HG03025 (cell line): Measurements from ENCODE around the gene CNOT6.

Experiments
- ATAC-seq: cut with Tn5 transposase; IDR thresholded peaks from one replicate; pipeline ENCODE4 v1.9.1; 2021; ENCODE audit warnings: mild to moderate bottlenecking, moderate library complexity; ENCODE audit not compliant: unreplicated experiment, low FRiP score

Gene CNOT6

GRCh38 chr5:180598316-180598701 is 104.1 kb downstream of the CNOT6 start:
- no peak for ATAC-seq

GRCh38 chr5:180598797-180599589 is 104.8 kb downstream of the CNOT6 start:
- no peak for ATAC-seq

- no peak for ATAC-seq
These were observed 105.4 kb downstream of the CNOT6 start for GRCh38 chr5:180599590-180599914.

- no peak for ATAC-seq
These were observed 105.9 kb downstream of the CNOT6 start for GRCh38 chr5:180599981-180600553.

- ATAC-seq = no peak
These were observed 106.4 kb downstream of the CNOT6 start for GRCh38 chr5:180600554-180601041.

DNA sequence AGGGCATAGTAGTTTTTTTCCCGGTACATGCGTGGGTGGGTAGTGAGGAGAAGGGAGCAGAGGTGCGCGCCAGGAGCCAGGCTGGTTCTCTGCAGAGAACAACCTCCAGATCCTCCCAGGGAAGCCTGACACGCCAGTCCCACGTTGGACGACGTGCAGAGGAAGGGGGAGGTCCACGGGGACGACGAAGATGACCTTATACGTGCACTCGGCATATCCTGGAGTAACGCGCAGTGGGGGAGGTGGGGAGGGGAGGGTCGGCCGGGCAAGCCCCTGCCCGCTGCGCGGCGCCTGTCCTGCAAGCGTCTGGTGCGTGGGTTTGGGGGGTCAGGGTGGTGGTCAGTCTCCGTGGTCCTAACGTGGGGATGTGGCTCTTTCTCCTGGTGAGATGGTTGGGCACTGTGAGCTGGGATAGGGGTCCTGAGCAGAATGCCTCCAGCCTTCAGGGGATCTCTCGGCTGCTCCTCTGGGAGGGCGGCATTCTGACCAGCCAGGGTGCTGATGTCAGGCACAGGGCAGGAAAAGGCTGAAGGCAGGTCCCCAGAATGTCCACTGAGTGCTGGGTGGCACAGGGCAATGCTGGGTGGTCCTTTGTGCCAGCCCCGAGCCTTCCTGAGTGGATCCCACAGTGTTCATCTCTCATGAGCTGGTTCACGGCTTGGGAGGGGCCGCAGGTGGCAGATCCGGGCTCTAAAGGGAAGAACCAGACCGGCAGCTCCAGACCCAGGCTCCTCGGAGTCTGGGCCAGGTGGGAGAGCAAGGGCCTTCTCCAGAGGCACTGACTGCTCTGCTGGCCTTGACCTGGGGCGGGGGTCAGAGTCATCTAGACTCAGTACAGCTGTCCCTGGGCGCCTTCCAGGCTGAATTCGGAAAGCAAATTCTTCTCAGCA is 107.7 kb downstream of the CNOT6 start:
- ATAC-seq = no peak

DNA sequence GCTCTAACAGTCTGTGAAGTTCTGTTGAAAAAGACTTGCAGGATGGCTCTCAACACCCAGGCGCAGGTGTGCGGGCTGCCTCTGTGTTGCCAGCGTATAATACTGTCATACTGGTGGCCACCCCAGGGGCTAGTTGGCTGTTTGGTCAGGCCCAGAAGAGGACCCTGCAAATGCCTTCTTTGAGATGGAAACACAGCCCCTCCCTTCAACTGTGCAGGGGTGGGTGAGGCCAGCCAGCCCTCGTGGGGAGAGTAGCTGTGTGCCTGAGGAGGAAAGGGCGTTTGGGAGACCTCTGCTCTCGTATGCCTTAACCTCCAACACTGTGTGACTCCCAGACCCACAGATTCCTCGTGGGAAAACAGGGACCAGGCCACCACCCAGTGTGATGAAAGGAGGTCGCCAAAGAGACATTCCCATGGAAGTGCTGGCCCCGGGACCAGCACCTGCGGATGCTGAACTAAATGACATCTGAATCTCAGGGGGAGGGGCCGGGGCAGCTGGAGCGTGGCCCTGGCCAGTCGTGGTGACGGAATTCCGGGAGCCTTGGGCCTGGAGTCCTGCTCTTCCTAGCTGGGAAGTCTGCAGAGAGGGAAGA is 108.4 kb downstream of the CNOT6 start:
- no peak for ATAC-seq

DNA sequence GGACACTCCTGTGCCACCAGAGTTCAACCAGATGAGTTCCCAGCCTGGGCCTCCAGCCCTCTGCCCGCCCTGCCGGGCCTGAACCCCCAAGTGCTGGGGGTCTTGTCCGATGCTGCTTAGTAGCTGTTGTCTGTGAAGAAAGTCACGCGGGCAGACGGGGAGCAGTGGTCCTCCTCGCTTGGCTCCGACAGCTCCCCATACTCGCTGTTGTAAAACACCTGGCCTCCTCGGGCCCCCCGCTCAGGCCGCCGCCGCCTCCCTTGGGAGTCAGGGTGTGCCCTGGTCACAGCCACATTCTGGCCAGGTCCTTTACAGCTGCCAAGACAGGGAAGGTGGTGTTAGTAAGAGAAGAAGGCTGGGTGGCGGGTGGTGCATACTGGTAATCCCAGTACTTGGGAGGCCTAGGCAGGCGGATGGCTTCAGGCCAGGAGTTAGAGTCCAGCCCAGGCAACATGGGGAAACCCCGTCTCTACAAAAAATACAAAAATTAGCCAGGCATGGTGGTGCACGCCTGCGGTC is 109.0 kb downstream of the CNOT6 start:
- ATAC-seq = no peak

DNA sequence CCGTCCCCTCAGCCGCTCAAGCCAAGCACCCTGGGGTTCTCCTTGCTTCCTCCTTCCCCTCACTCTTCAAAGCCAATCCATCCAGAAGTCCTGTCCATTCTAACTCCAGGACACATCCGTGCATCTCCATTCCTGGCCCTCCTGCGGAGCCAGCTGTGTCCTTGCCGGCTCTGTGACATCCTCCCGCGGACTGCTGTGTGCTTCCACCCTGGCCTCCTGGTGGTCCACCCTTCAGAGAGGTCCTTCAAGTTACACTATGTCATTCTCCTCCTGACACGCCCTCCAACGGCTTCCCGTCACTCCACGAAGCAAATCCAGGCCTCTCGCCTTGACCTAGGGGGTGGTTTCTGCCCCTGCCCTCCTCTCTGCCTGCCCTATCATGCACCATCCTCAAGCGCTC is 110.1 kb downstream of the CNOT6 start:
- no peak for ATAC-seq

DNA sequence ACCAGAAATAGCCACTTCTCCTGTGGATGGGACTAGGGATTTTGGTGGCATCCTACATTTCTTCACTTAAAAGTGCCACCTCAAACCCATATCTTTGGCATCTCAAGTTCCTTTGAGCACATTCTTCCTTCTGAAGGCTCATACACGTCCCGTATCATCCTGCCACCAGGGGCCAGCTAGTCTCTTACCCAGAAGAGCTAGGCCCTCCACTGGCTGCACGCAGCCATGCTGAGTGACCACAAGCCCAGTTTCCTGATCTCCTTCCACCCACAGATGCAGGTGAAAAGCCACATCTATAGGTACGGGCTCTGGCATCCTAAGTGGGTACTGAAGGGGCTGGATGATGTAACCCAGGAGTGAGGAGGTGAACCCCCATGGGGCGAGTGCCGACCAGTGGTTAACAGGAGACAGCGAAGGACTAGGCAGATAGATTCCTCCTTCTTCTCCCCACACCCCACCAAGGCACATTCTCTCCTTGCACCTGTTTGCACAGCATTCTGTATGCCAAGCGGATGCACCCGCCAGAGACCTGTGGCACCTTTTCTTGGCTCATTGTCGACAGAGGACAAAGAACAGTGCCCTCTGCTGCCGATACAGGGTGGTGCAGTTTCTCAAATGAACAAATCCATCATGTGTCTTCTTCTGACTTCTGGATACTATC is 111.5 kb downstream of the CNOT6 start:
- ATAC-seq = no peak

DNA sequence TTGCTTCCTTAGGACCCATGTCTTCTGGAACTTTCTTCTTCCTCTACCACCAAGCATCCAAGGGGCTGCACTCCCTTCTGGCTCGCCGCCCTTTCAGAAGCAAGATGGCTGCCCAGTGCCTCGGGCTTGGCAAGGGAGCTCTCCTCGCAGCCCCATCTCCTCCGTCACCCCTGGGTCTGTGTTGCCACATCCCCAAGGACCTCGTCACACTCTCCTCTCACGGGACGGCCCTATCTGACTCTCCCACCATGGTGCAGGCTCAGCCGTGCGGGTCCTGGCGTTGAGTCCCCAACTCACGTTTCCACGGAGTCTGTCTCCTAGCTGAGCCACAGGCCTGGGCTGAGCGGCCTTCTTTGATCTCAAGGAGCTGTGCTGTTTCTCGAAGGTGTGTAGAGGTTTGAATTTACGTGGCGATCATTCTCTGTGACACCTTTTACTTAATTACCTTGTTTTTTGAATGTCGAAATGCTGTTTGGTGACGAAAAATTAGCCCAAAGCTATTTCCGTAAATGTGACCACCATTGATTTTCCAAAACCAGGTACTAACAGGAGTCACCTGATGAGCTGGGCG is 112.1 kb downstream of the CNOT6 start:
- no peak for ATAC-seq

- no peak for ATAC-seq
These were observed 113.8 kb downstream of the CNOT6 start for GRCh38 chr5:180607861-180608571.

- no peak for ATAC-seq
These were observed 114.6 kb downstream of the CNOT6 start for GRCh38 chr5:180608572-180609310.

- ATAC-seq = no peak
These were observed 115.2 kb downstream of the CNOT6 start for GRCh38 chr5:180609386-180609785.

DNA sequence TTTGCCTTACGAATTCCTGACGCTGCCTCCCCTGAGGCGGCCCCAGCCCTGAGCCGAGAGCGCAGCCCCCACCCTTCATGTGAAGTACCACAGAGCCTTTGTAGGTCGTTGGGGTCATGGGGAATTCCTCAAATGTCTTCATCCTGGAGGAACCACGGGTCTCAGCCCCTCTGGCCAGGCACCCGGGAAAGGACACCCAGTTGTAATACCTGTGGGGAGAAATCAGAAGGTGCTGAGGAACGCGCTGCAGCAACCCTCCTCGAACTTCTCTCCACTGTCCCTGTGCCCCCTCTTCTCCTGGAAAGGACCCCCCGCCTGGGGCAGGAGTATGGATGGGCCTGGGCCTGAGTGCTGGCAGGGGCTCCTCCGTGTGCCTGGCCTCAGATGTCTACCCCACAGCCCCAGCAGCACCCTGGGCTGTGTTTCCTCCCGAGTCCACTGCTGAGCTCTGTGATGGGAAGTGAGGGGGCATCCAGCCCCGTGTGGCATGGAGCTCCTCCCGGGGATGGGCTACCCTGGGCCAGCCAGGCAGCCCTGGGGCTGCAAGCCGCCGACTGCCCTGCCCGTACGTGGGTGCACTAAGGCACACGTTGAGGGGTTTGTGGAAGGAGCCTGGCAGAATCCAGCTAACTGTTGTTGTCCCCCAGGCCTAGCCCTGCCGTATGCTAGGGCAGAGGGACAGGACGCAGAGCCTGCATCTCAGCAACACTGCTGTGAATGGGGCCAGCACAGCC is 115.8 kb downstream of the CNOT6 start:
- no peak for ATAC-seq

DNA sequence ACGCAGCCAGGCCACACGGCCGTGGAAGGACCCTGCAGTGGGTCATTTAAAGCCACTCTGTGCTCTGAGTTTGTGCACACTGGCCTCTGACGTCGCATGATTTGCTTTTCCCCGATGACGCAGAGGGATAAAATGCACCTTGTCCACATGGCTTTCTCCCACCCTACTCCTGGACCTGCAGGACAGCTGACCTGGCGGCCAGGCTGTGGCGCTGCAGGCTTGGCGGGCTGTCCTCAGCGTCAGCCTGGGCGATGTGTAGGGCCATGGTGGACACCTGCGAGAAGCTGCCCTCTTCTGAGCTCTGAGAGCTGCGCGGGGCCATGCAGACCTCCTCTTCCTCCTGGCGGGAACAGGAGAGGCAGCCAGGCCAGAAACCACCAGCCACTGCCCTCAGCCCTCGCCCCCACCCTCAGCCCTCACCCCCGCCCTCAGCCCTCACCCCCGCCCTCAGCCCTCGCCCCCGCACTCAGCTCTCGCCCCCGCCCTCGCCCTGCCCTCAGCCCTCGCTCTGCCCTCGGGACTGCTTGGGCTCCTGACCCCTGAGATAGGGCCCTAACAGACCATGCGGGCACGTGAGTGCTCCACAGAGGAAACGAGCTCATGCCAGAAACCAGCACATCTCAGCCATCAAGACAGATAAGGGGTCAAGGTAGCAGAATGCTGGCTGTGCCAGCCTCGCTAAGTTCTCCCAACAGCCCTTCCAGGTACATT is 117.1 kb downstream of the CNOT6 start:
- ATAC-seq = no peak

GRCh38 chr5:180612683-180613082 is 118.5 kb downstream of the CNOT6 start:
- ATAC-seq = no peak
